HG03066 (cell line): Measurements from ENCODE around the gene C7orf33.
"Not testable (repeated sequence)": the region's sequence is repeated elsewhere in the genome, so short reads cannot be mapped to it uniquely, and the experiment has no call there.

Experiments
- ATAC-seq: cut with Tn5 transposase; IDR thresholded peaks from one replicate; pipeline ENCODE4 v1.9.1; 2021; ENCODE audit warnings: low read depth; ENCODE audit not compliant: unreplicated experiment

The C7orf33 gene

GRCh38 chr7:148590471-148590870 is at the start of gene C7orf33:
Gene C7orf33, plus strand, starts transcription at chr7:148590766. Its CDS starts 160 bp downstream, at chr7:148590926.
- no peak for ATAC-seq

- ATAC-seq: no peak
Observed at GRCh38 chr7:148541891-148542504, 48.6 kb upstream of the C7orf33 start.

- no peak for ATAC-seq
Observed at GRCh38 chr7:148543302-148543701, 47.3 kb upstream of the C7orf33 start.

GRCh38 chr7:148545172-148545571 is 45.4 kb upstream of the C7orf33 start:
- no peak for ATAC-seq

GRCh38 chr7:148545932-148546331 is 44.6 kb upstream of the C7orf33 start:
- ATAC-seq: no peak

GRCh38 chr7:148546857-148547256 is 43.7 kb upstream of the C7orf33 start:
- ATAC-seq: no peak

- ATAC-seq: no peak
Observed at GRCh38 chr7:148547951-148548350, 42.6 kb upstream of the C7orf33 start.

- ATAC-seq: no peak
Observed at GRCh38 chr7:148553979-148554378, 36.6 kb upstream of the C7orf33 start.

- ATAC-seq: no peak
Observed at GRCh38 chr7:148556892-148557291, 33.7 kb upstream of the C7orf33 start.

- ATAC-seq: no peak
Observed at GRCh38 chr7:148558914-148559313, 31.7 kb upstream of the C7orf33 start.

GRCh38 chr7:148561099-148561498 is 29.5 kb upstream of the C7orf33 start:
- no peak for ATAC-seq

- peak; percentile 42 for ATAC-seq
Observed at GRCh38 chr7:148563583-148564274, 26.8 kb upstream of the C7orf33 start.

- peak; percentile 78 for ATAC-seq
Observed at GRCh38 chr7:148564275-148564951, 26.2 kb upstream of the C7orf33 start.

- no peak for ATAC-seq
Observed at GRCh38 chr7:148566736-148567135, 23.8 kb upstream of the C7orf33 start.

GRCh38 chr7:148567524-148567923 is 23.0 kb upstream of the C7orf33 start:
- no peak for ATAC-seq

GRCh38 chr7:148570510-148570909 is 20.1 kb upstream of the C7orf33 start:
- no peak for ATAC-seq

- ATAC-seq: not testable (repeated sequence)
Observed at GRCh38 chr7:148570973-148571372, 19.6 kb upstream of the C7orf33 start.

GRCh38 chr7:148571381-148571780 is 19.2 kb upstream of the C7orf33 start:
- ATAC-seq: no peak

- no peak for ATAC-seq
Observed at GRCh38 chr7:148572067-148572522, 18.5 kb upstream of the C7orf33 start.

GRCh38 chr7:148573581-148573980 is 17.0 kb upstream of the C7orf33 start:
- ATAC-seq: not testable (repeated sequence)

GRCh38 chr7:148575640-148576411 is 14.7 kb upstream of the C7orf33 start:
- peak; percentile 93 for ATAC-seq
